Measurements from ENCODE around the gene CLEC9A. TPM values are rescaled to one million over a fixed set of nuclear protein-coding genes. Genes with fewer than 3 reads are reported as not detected.

Gene CLEC9A
- polyA plus RNA-seq, 10 donors = 0.11 to 0.54 (median 0.20) TPM; not detected in 1

DNA sequence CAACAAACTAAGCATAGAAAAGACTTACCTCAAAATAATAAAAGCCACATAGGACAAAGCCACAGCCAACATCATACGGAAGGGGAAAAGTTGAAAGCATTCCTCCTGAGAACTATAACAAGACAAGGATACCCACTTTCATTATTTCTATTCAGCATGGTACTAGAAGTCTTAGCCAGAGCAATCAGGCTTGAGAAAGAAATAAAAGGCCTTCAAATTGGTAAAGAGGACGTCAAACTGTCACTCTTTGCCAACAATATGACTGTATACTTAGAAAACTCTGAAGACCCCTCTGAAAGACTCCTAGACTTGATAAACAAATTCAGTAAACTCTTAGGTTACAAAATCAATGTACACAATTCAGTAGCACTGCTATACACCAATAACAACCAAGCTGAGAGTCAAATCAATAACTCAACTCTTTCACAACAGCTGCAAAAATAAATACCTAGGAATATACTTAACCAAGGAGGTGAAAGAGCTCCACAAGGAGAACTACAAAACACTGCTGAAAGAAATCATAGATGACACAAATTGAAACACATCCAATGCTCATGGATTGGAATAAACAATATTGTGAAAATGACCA lies 79.9 kb downstream of the CLEC9A start:
- no peak for DNase-seq

GRCh38 chr12:10111451-10111850 lies 81.0 kb downstream of the CLEC9A start:
- no peak for DNase-seq

- no peak for DNase-seq
Observed at GRCh38 chr12:10113075-10113474, 82.6 kb downstream of the CLEC9A start.

- no peak for DNase-seq
Observed at GRCh38 chr12:10113920-10114319, 83.4 kb downstream of the CLEC9A start.

GRCh38 chr12:10115311-10115710 lies 84.8 kb downstream of the CLEC9A start:
- DNase-seq = no peak

Other genes starting within 250 kb of the CLEC9A start
- under 1 TPM in 8 of 10 donors, not detected in 2; 0.22 to 0.67 (median 0.38) TPM for gene KLRF1, start 203.2 kb upstream of the CLEC9A start, polyA plus RNA-seq (ENCODE audit: insufficient read length in 10 of 10)
- 1 to 10 TPM; 1.3 to 7.2 (median 2.5) TPM for gene CLEC2B, start 161.3 kb upstream of the CLEC9A start, polyA plus RNA-seq (ENCODE audit: insufficient read length in 10 of 10)
- gene KLRF2, start 149.2 kb upstream of the CLEC9A start, polyA plus RNA-seq (ENCODE audit: insufficient read length in 10 of 10) = not detected
- gene CLEC2A, start 98.3 kb upstream of the CLEC9A start, polyA plus RNA-seq (ENCODE audit: insufficient read length in 10 of 10) = under 1 TPM in 1 of 10 donors, not detected in 9; 0.61 TPM
- 1 to 10 TPM in 4 of 10 donors, under 1 TPM in 6; 0.26 to 1.4 (median 0.52) TPM for gene CLEC12A, start 59.3 kb upstream of the CLEC9A start, polyA plus RNA-seq (ENCODE audit: insufficient read length in 10 of 10)
- gene CLEC1B, start 31.6 kb upstream of the CLEC9A start, polyA plus RNA-seq (ENCODE audit: insufficient read length in 10 of 10) = under 1 TPM in 5 of 10 donors, not detected in 5; 0.12 to 0.32 (median 0.18) TPM
- under 1 TPM in 2 of 10 donors, not detected in 8; 0.21 to 0.24 TPM for gene CLEC12B, start 20.1 kb upstream of the CLEC9A start, polyA plus RNA-seq (ENCODE audit: insufficient read length in 10 of 10)
- 1 to 10 TPM; 2.1 to 5.4 (median 2.7) TPM for gene CLEC1A, start 68.3 kb downstream of the CLEC9A start, polyA plus RNA-seq (ENCODE audit: insufficient read length in 10 of 10)
- gene CLEC7A, start 99.5 kb downstream of the CLEC9A start, polyA plus RNA-seq (ENCODE audit: insufficient read length in 10 of 10) = 1 to 10 TPM; 1.0 to 4.2 (median 1.5) TPM
- 1 to 10 TPM in 4 of 10 donors, under 1 TPM in 6; 0.17 to 1.6 (median 0.79) TPM for gene OLR1, start 141.4 kb downstream of the CLEC9A start, polyA plus RNA-seq (ENCODE audit: insufficient read length in 10 of 10)
- under 1 TPM in 6 of 10 donors, not detected in 4; 0.07 to 0.49 (median 0.16) TPM for gene TMEM52B, start 148.3 kb downstream of the CLEC9A start, polyA plus RNA-seq (ENCODE audit: insufficient read length in 10 of 10)
- 10 to 100 TPM; 19.6 to 29.2 (median 24.8) TPM for gene GABARAPL1, start 182.2 kb downstream of the CLEC9A start, polyA plus RNA-seq (ENCODE audit: insufficient read length in 10 of 10)